GM21576 (cell line): ENCODE measurements around the gene DDN.

Source experiments
- ATAC-seq: cut with Tn5 transposase; IDR thresholded peaks from one replicate; pipeline ENCODE4 v1.9.1; 2021; ENCODE audit warnings: mild to moderate bottlenecking, moderate library complexity; ENCODE audit not compliant: unreplicated experiment

DDN gene

DNA sequence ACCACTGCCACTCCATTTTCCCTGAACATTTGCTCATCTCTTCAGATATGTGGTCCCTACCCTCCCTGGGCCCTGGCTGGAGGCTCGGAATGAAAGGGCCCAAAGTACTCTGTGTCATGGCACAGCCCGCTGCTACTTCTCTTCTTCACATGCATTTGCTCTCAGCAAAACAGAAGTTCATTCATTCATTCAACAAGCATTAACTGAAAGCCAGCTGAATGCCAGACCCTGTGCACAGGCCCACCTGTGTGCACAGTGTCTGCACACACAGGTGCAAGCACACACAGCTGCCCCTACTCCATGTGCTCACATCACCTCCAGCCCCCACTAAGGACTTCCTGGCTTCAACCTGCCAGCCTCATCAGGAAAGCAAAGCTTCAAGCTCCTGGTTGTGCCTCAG lies 13.3 kb downstream of the DDN start:
- ATAC-seq = no peak

GRCh38 chr12:48985475-48985897 lies 13.7 kb downstream of the DDN start:
- ATAC-seq = no peak

- ATAC-seq = no peak
These were observed 16.6 kb downstream of the DDN start for GRCh38 chr12:48982397-48983080.

DNA sequence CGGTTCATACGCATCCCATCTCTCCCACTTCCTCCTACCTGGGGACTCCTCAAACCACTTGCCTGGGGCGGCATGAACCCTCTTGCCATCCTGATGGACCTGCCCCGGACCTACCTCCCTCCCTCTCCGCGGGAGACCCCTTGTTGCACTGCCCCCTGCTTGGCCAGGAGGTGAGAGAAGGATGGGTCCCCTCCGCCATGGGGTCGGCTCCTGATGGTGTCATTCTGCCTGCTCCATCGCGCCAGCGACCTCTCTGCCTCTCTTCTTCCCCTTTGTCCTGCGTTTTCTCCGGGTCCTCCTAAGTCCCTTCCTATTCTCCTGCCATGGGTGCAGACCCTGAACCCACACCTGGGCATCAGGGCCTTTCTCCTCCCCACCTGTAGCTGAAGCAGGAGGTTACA lies 17.4 kb downstream of the DDN start:
- ATAC-seq = no peak

DNA sequence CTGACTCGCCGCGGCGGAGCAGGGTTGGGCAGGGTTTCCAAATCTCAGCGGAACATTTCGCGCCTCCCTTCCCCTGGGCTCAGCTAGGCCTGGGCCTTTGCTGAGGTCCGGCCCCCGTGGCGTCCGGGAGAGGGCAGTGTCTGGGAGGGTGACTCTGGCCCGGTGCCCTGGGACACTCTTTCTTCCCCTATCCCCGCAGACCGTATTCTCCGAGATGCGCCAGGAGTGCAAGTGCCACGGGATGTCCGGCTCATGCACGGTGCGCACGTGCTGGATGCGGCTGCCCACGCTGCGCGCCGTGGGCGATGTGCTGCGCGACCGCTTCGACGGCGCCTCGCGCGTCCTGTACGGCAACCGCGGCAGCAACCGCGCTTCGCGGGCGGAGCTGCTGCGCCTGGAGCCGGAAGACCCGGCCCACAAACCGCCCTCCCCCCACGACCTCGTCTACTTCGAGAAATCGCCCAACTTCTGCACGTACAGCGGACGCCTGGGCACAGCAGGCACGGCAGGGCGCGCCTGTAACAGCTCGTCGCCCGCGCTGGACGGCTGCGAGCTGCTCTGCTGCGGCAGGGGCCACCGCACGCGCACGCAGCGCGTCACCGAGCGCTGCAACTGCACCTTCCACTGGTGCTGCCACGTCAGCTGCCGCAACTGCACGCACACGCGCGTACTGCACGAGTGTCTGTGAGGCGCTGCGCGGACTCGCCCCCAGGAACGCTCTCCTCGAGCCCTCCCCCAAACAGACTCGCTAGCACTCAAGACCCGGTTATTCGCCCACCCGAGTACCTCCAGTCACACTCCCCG lies 18.0 kb downstream of the DDN start:
- no peak for ATAC-seq

DNA sequence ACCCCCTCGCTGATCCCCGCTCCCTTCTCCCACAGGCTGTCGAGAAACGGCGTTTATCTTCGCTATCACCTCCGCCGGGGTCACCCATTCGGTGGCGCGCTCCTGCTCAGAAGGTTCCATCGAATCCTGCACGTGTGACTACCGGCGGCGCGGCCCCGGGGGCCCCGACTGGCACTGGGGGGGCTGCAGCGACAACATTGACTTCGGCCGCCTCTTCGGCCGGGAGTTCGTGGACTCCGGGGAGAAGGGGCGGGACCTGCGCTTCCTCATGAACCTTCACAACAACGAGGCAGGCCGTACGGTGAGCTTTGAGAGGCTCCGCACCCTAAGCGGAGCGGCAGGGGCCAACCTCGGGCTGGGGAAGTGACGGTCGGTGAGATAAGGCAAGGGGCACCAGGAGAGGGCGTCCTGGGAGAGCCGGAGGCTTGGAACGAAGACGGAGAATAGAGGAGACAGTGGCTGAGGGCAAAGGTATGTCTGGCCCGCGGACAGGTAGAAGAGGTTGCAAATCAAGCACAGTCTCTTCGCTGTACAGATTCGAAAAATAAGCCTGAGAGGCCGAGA lies 18.7 kb downstream of the DDN start:
- ATAC-seq = no peak

DNA sequence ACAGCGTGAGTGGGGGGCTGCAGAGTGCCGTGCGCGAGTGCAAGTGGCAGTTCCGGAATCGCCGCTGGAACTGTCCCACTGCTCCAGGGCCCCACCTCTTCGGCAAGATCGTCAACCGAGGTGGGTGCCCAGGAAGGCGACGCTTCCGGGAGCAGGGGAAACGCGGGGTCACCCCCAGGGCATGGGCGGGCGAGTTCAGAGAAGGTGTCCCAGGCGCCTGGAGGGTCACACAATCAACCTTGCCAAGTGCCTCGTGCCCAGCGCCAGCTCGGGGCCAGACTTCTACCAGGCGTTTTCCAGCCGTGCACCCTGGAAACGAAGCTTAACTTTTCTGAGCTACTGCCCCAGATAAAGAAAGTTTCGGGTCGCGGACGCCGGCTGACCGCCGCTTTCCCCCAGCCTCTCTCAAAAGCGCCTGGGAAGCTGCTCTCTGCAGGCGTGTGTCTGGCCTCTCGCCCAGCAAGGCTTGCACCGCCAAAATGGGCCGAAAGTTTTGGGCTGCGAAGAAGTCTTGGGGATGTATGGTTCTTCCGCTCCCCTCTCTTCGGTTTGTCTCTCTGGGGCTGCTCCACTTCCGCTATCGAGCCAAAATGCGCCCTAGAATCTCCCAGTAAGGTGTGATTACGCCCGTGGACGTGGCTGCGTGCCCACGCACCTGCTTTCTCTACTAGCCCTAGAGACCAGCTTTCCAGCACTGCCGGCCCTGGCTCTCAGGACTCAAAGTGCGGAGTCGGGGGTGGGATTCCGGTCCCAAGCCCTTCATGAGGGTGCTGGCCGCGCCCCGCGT lies 19.4 kb downstream of the DDN start:
- no peak for ATAC-seq

DNA sequence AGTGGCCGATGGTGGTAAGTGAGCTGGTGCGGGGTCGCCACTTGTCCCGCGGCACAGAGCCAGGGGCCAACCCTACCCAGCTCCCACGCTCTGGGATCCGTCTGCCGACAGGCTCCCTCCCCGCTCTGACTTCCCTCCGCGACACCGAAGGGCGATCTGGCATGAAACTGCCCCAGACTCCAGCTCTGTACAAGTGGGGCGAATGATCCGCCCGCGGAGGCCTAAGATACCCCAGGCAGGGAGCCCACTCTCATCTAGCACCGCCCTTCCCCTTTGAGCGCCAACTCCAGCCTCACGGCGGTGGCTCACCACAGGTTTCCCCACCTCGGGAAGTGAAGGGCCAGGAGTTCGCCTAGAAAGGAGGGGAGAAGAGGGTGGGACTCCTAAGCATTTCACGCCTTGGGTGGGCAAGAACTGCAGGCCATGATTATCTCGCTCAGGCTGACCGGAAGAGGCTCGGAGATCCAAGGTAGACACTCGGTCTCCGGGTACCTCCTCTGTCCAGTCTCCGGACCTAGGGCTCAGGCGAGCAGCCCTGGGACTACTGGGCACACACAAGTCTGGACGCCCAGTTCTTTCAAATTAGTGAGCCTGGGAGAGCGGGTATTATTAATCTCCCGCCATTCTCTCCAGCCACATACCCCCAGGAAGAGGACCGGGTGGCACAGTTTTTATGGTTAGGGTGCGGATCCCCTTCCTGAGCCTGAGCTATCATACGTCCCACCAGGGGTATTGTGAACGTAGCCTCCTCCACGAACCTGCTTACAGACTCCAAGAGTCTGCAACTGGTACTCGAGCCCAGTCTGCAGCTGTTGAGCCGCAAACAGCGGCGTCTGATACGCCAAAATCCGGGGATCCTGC lies 20.2 kb downstream of the DDN start:
- no peak for ATAC-seq

GRCh38 chr12:48978291-48978740 lies 20.9 kb downstream of the DDN start, which contains the start of gene WNT1:
WNT1 (plus strand) TSS chr12:48978322; CDS start chr12:48978651, 329 bp downstream.
- no peak for ATAC-seq

- no peak for ATAC-seq
These were observed 21.6 kb downstream of the DDN start for GRCh38 chr12:48977290-48978281.

DNA sequence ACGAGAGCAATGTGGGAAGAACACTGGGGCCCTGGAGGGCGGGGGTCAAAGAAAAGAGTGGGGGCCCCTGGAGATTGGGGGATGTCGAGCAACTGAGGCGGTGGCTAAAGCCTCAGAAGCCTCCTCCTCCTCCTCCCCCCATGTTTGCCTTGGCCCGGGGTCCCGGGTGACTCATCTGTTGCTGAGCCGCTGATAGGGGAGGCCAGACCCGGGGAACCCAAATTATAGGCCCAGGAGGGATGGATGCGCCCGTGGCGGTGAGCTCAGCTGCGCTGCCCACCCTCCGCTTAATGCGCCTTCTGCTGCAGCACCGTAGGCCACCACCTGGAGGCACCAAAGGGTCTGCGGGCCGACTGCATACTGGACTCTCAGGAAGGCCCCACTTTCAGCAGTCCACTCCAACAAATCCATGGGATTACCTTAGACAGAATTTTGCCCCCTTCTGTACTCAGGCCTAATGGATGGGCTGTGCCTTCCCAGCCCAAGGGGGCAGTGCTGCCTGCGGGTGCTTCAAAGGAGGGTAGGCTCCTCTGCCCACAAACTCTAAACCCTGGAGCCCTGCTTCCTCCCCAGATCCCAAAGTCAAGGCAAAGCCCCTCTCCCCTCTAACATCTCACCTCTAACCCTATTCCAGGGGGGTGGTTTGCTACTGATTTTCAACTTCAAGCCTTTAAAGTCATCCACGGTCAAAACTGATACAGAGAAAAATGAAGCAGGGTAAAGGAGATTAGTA lies 25.1 kb downstream of the DDN start:
- ATAC-seq = no peak

DNA sequence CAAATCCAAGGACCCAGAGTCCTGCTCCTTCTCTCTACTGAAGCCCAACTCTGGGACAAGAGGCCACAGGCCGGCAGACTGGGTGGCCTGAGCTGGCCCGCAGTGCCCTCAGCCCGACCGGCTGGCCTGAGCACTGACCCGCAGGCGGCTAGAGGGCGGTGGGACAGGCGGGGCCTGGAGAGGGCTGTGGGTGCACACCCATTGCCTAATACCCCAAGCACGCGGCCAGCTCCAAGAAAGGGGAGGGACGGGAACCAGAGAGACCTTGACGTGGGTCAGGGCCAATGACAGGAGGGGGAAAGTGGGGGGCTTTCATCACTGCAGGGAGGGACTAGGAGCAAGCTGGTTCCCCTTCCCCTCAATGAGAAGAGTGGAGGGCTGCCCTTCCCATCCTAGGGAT lies 25.6 kb downstream of the DDN start:
- no peak for ATAC-seq

- no peak for ATAC-seq
These were observed 26.2 kb downstream of the DDN start for GRCh38 chr12:48972952-48973483.

GRCh38 chr12:48972213-48972951 lies 26.8 kb downstream of the DDN start:
- no peak for ATAC-seq

GRCh38 chr12:48970702-48971334 lies 28.4 kb downstream of the DDN start:
- ATAC-seq = no peak

- ATAC-seq = no peak
These were observed 29.1 kb downstream of the DDN start for GRCh38 chr12:48969833-48970701.
